NCI-H1436 (cell line): ENCODE measurements around the gene DMRTB1.

Experiments
- DNase-seq: peaks from one replicate; lab custom pipeline; 2025; lab: John Stamatoyannopoulos, UW

Gene DMRTB1

DNA sequence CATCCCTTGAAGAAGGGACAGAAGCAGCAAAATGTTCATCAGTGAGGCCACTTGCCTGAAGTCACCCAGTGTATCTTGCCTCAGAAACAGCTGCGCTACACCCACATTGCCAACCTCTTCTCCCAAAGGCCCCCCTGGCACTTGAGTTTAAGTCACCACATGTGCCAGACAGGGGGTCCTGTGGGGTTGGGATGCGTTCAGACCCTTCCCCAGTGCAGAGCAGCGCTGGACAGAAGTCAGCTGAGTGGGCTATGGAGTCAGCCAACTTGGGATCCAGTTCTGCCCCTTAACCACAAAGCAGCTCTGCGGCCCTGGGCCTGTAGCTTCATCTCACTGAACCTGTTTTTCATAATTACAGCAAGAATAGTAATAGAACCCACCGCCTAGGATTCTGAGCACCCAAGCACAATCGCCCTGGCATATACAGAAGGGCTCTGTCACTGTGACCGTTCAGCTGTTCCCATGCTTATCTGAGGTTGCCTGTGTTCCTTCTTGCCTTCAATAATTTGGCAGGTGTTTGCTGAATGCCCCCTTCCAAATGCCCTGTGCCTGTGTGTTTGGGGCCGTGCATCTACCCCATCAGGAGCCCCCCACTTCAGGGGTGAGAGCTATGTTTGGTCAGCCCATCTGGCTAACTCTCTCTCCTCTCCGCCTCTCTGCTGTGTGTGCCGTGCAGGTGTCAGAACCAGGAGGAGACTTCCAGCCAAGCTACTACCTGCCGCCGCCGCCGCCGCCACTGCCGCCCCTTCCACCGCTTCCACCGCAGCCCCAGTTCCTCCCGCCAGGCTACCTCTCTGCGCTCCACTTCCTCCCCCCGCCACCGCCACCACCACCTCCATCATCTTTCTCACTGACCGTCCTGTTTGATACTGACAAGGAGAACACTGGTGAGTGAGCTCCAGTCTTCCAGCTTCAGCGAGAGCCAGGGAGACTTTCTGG lies 5.0 kb downstream of the DMRTB1 start:
- no peak for DNase-seq

DNA sequence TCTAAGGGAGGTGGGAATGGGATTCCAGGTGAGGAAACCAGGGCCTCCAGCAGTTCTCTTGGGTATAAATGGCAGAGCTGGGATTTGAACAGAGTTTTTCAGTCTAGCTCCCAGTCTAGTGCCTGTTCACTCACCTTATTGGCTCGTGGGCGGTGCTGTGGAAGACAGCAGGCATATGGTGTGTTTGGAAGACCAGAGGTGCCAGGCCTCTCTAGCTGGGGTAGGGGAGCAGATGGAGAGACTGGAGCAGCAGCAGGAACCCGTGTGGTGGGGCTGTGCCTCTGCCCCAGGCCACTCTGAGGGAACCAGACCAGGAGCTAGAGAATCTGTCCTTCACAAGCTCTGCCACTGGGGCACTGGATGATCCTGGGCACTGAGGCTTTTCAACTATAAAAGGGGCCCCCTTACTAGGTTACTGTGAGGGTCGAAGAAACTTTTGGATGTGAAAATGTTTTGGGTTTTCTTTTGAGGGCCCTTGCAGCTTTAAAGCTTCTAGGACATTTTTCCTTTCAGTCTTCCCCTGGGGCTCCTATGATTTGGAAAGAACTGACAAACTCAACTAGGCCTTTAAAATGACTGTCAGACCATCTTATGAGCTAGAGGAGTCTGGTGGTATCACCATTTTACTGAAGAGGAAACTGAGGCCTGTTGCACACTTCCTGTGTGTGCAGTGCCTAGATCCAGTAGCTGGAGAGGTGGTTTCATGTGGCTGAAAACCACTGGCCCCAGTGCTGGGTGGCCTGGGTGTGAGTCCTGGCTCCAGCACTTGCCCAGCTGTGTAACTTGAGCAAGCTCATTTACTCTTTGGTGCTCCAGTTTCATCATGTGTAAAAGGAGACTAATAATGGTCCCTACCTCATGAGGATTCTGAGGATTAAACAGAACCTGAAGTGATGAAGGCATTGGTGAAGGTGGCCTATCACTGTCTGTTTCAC lies 6.1 kb downstream of the DMRTB1 start:
- no peak for DNase-seq

DNA sequence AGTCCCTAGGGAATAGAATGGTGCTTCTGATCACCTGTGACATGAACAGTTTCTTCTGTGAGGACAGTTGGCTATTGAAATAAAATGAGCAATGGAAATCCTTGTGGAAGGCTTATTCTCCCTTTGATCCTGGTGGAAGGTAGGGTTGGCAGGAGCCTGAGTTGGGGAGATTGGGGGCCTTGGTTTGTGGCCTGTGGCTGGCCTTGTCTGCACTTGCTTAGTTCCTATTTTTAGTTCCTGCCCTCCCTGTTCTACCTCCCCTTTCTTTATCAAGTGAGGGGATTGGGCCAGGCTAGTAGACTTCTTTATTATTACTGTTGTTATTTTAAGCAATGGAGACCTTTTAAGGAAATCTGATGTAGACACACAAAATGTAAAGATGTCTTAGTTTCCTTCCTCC lies 8.2 kb downstream of the DMRTB1 start:
- no peak for DNase-seq

DNA sequence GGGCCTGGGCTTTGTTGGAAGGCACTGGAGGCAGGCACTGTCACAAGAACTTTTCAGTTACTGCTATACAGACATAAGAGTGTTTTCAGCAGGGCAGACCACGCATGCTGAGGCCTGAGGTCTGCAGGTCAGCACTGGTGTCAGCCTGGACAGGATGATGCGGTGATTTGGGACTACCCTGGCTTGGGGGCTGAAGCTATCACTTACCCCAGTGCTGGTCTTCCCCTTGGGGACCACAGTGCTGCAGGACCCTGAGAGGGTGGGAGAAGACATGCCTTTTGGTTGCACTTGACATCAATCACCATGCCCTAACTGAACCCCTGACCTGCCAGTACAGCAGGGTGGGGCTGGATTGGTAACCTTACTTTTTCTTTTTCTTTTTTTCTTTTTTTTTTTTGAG lies 9.2 kb downstream of the DMRTB1 start:
- no peak for DNase-seq

- DNase-seq: no peak
These were observed 10.2 kb downstream of the DMRTB1 start for GRCh38 chr1:53469373-53469772.

- no peak for DNase-seq
These were observed 11.0 kb downstream of the DMRTB1 start for GRCh38 chr1:53470155-53470554.

GRCh38 chr1:53470584-53470983 lies 11.4 kb downstream of the DMRTB1 start:
- no peak for DNase-seq

- DNase-seq: no peak
These were observed 11.8 kb downstream of the DMRTB1 start for GRCh38 chr1:53471000-53471399.

DNA sequence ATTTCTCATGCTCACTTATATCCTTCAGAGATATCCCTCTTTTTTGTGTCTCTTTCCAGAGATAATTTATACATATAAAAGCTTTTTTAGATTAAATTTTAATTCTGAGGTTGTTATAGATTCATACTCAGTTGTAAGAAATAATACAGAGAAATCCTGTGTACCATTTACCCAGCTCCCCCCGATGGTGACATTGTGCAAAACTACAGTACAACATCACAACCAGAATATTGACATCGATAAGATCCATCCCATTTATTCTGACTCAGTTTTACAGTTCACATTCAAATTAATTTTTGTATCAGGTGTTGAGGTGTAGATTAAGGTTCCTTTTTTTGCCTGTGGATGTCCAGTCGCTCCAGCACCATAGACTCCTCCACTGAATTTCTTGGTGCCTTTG lies 14.3 kb downstream of the DMRTB1 start:
- no peak for DNase-seq

DNA sequence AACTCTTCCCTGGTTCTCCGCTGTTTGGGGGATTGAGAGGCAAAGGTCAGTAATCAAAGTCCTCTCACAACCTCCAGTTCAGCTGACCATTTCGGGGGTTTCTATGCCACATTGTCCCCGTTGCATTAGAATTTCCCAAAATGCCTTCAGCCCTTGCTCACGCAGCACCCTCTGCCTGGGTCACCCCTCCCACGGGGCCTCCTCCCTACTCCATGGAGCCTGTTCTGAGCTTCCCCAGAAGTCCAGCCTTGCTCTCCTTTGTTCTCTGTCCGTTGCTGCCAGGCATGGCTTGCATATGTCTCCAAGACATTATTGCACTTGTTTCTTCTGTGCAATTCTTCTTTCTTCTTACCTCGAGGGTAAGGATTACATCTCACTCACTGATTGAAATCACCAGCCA lies 16.5 kb downstream of the DMRTB1 start:
- no peak for DNase-seq

DNA sequence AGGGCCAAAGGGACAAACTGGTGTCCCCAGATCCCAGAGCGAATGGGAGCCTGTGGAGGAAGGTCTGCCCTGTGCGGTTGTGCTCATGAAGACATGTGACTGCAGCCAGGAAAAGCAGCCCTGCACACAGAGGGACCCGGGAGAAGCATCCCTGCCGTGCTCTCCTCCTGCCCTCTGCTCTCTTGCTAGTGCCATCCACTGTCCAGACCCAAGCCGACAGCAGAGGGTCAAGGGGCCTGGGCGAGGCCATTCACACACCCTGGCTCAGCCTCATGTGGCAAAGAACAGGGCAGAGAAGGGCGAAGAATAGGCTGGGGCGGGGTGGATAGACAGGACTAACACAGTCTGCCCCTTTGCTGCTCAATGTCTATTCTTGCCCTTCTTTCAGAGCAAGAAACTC lies 17.4 kb downstream of the DMRTB1 start:
- DNase-seq: no peak

- no peak for DNase-seq
These were observed 18.7 kb downstream of the DMRTB1 start for GRCh38 chr1:53477651-53478501.

DNA sequence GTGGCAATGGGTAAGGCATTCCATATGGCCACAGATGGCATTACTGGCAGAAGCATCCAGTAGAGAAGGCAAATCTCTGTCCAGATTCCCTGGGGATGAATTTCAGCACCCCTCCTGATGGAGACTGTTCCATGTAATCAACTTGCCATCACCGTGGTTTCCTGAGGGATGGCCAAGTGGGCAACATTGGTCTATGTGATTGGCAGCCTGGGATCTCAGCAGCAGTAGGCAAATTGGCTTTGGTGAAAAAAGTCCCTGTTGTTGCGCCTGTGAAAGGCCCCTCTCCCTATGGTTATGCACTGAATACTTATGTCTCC lies 19.3 kb downstream of the DMRTB1 start:
- no peak for DNase-seq

GRCh38 chr1:53480678-53481077 lies 21.5 kb downstream of the DMRTB1 start:
- DNase-seq: no peak

GRCh38 chr1:53481456-53481855 lies 22.3 kb downstream of the DMRTB1 start:
- no peak for DNase-seq

- DNase-seq: no peak
These were observed 23.4 kb downstream of the DMRTB1 start for GRCh38 chr1:53482441-53483153.

DNA sequence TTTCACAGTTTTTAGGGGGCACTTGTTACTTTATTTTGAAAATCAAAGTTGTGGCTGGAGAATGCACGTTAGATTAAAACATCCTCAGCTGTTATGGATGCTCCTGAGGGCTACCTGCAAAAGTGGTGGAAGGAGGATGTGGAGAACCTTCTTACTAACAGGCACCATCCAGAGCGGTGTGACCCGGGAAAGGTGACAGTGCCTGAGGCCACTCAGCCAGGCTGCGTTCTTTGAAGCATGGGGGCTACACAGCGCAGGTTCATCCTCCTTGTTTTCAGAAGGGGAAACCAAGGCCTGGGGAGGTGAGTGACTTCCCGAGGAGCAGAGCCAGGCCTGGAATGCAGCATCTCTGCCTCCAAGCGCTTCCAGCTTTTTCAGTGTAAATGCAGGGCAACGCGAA lies 24.0 kb downstream of the DMRTB1 start:
- no peak for DNase-seq

- DNase-seq: no peak
These were observed 24.5 kb downstream of the DMRTB1 start for GRCh38 chr1:53483656-53484055.

- DNase-seq: no peak
These were observed 25.7 kb downstream of the DMRTB1 start for GRCh38 chr1:53484705-53485477.
